ENCODE measurements around the gene IGLL1.
"Not testable (repeated sequence)": the region's sequence is repeated elsewhere in the genome, so short reads cannot be mapped to it uniquely, and the experiment has no call there.

Gene IGLL1

GRCh38 chr22:23561025-23561510, 19.0 kb downstream of the IGLL1 start:
- not testable (repeated sequence) for DNase-seq

- not testable (repeated sequence) for DNase-seq
These were observed 19.9 kb downstream of the IGLL1 start for GRCh38 chr22:23560215-23560614.

- DNase-seq: no peak
These were observed 22.6 kb downstream of the IGLL1 start for GRCh38 chr22:23557467-23557866.

- DNase-seq: no peak
These were observed 23.1 kb downstream of the IGLL1 start for GRCh38 chr22:23557036-23557435.

DNA sequence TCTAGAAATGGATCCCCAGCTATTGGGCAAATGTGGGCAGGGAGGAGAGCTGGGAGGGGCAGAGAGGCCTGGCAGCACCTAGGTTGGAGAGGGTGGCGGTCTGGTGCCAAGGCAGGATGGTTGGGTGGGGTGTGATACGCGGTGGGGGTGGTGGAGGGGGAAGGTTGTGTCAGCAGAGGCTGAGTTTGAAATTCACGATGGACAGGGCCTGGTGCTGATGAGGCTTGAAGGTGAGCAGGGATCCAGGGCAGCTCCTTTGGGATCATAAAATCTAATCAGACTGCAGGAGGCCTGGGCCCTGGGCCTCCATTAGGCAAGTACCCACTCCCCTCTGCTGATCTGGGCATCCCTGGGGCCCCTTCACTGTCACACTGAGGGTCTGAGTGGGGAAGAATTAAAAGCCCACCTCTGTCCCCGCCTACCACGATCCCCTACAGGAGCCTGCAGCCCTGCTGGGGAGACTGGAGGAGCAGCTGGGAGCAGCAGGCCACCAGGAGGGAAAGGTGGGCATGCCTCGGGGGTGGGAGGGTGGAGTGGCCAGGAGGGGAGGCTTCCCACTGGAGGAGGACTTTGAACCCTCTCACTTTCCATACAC, 24.0 kb downstream of the IGLL1 start:
- no peak for DNase-seq

- no peak for DNase-seq
These were observed 25.0 kb downstream of the IGLL1 start for GRCh38 chr22:23555118-23555517.

DNA sequence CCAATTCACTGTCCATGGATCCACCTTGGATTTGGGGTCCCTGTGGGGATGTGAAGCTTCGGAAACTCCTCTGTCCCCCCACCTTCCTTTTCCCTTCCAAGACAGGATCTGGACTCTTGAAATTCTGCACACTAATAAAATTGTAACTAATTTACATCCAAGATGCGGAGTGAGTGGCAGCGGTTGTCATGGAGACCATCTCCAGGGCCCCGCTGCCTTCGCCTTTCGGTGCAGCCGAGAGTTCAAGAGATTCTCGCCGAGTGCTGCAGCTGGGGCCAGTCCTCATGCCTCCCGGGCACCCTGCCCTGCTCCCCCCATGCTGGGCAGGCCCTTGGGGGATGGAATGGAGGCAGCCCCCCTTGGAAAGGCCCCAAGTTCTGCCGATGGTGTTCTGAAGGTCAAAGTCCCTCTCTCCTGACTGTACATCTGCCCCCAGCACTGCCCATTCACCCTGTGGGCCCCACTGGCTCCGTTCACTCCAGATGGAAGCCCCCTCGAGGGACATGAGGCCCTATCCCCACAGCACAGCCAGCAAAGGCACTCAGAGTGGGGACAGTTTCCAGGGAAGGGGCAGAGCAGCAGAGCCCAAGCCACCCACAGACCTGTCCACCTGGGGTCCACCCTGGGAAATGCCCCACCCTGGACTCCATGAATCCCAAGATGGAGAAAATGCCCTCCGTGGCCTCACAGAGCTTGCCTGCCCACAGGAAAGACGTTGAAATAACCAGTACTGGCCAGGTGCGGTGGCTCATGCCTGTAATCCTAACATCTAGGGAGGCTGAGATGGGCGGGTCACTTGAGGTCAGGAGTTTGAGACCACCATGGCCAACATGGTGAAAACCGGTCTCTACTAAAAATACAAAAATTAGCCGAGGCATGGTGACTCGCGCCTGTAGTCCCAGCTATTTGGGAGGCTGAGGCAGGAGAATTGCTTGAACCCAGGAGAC, 25.9 kb downstream of the IGLL1 start:
- DNase-seq: no peak

GRCh38 chr22:23553438-23553837, 26.7 kb downstream of the IGLL1 start:
- DNase-seq: no peak

- DNase-seq: no peak
These were observed 27.5 kb downstream of the IGLL1 start for GRCh38 chr22:23552573-23552972.

- no peak for DNase-seq
These were observed 28.7 kb downstream of the IGLL1 start for GRCh38 chr22:23551385-23551784.

DNA sequence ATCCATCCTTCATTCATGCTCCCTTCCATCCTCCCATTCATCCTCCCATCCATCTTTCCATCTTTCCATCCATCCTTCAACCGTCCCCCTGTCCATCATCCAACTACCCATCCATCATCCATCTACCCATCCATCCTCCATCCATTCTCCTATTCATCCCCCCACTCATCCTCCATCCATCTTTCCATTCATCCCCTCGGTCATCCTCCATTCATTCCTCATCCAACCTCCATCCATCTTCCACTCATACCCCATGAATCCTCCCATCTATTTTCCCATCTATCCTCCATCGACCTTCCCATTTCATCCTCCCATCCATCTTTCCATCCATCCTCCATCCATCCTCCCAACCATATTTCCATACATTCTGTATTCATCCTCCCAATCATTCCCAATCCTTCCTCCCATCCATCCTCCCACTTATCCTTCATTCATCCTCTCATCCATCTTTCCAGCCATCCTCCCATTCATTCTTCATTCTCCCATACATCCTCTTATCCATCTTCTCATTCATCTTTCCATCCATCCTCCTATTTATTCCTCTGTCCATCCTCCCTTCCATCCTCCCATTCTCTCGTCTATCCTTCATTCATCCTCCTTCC, 29.9 kb downstream of the IGLL1 start:
- no peak for DNase-seq

DNA sequence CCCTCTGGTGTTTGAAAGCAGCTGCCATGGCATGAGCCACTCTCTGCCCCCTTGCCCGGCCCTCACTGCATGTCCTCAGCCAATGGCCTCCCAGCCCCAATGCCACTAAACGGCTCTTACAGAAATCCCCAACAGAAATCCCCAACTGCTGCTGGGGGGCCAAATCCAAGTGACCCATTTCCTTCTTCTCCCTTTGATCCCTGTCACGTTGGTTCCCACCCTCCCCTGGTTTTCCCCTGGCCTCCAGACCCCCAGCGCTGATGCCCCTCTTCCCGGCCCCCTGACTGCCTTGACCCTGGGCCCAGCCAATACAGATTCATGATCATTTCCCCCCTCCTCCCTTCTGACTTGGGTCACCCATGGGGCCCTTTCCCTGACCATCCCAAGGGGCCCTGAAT, 30.9 kb downstream of the IGLL1 start:
- no peak for DNase-seq

- no peak for DNase-seq
These were observed 31.4 kb downstream of the IGLL1 start for GRCh38 chr22:23548501-23549197.

DNA sequence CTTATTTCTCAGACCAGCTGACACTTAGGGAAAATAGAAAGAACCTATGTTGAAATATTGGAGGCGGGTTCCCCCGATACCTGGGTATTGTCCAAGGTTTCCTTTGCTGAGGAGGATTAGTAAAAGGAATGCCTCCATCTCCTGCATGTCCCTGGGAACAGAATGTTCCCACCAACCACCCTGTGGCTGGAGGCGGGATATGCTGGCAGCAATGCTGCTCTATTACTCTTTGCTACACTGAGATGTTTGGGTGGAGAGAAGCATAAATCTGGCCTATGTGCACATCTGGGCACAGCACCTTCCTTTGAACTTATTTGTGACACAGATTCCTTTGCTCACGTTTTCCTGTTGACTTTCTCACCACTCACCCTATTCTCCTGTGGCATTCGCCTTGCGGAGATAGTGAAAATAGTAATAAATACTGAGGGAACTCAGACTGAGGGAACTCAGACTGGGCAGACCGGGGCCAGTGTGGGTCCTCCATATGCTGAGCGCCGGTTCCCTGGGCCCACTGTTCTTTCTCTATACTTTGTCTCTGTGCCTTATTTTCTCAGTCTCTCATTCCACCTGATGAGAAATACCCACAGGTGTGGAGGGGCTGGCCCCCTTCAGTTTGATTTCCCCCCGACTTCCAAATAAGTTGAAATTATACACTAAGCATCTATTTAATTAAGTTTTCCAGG, 32.1 kb downstream of the IGLL1 start:
- no peak for DNase-seq

DNA sequence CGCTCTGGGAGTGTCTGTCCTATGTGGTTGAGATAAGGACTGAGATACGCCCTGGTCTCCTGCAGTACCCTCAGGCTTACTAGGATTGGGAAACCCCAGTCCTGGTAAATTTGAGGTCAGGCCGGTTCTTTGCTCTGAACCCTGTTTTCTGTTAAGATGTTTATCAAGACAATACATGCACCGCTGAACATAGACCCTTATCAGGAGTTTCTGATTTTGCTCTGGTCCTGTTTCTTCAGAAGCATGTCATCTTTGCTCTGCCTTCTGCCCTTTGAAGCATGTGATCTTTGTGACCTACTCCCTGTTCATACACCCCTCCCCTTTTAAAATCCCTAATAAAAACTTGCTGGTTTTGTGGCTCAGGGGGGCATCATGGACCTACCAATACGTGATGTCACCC, 32.7 kb downstream of the IGLL1 start:
- DNase-seq: not testable (repeated sequence)

GRCh38 chr22:23544852-23545251, 35.2 kb downstream of the IGLL1 start:
- no peak for DNase-seq

DNA sequence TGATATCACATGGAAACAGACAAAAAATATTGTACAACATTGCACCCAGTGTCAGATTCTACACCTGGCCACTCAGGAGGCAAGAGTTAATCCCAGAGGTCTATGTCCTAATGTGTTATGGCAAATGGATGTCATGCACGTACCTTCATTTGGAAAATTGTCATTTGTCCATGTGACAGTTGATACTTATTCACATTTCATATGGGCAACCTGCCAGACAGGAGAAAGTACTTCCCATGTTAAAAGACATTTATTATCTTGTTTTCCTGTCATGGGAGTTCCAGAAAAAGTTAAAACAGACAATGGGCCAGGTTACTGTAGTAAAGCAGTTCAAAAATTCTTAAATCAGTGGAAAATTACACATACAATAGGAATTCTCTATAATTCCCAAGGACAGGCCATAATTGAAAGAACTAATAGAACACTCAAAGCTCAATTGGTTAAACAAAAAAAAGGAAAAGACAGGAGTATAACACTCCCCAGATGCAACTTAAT, 36.5 kb downstream of the IGLL1 start:
- DNase-seq: not testable (repeated sequence)

DNA sequence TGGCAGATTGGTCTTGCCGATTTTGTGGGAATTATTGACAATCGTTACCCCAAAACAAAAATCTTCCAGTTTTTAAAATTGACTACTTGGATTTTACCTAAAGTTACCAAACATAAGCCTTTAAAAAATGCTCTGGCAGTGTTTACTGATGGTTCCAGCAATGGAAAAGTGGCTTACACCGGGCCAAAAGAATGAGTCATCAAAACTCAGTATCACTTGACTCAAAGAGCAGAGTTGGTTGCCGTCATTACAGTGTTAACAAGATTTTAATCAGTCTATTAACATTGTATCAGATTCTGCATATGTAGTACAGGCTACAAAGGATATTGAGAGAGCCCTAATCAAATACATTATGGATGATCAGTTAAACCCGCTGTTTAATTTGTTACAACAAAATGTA, 37.2 kb downstream of the IGLL1 start:
- DNase-seq: no peak

DNA sequence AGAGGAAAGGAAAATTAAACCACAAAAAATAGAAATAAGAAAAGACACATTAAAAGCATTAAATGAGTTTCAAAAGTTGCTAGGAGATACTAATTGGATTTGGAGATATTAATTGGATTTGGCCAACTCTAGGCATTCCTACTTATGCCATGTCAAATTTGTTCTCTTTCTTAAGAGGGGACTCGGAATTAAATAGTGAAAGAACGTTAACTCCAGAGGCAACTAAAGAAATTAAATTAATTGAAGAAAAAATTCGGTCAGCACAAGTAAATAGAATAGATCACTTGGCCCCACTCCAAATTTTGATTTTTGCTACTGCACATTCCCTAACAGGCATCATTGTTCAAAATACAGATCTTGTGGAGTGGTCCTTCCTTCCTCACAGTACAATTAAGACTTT, 37.7 kb downstream of the IGLL1 start:
- DNase-seq: not testable (repeated sequence)

DNA sequence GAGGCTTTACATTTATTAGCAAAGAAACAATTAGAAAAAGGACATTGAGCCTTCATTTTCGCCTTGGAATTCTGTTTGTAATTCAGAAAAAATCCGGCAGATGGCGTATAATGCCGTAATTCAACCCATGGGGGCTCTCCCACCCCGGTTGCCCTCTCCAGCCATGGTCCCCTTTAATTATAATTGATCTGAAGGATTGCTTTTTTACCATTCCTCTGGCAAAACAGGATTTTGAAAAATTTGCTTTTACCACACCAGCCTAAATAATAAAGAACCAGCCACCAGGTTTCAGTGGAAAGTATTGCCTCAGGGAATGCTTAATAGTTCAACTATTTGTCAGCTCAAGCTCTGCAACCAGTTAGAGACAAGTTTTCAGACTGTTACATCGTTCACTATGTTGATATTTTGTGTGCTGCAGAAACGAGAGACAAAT, 38.2 kb downstream of the IGLL1 start:
- not testable (repeated sequence) for DNase-seq

- not testable (repeated sequence) for DNase-seq
These were observed 39.3 kb downstream of the IGLL1 start for GRCh38 chr22:23540837-23541236.

DNA sequence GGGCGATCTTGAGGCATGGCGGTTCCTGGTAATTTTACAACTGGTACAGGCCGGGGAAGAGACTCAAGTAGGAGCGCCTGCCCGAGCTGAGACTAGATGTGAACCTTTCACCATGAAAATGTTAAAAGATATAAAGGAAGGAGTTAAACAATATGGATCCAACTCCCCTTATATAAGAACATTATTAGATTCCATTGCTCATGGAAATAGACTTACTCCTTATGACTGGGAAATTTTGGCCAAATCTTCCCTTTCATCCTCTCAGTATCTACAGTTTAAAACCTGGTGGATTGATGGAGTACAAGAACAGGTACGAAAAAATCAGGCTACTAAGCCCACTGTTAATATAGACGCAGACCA, 40.3 kb downstream of the IGLL1 start:
- not testable (repeated sequence) for DNase-seq
